GM21576 (cell line): Measurements from ENCODE around the gene MAB21L4.
"Not testable (repeated sequence)": the region's sequence is repeated elsewhere in the genome, so short reads cannot be mapped to it uniquely, and the experiment has no call there.

ENCODE experiments used
- ATAC-seq: cut with Tn5 transposase; IDR thresholded peaks from one replicate; pipeline ENCODE4 v1.9.1; 2021; ENCODE audit warnings: mild to moderate bottlenecking, moderate library complexity; ENCODE audit not compliant: unreplicated experiment

MAB21L4 gene

DNA sequence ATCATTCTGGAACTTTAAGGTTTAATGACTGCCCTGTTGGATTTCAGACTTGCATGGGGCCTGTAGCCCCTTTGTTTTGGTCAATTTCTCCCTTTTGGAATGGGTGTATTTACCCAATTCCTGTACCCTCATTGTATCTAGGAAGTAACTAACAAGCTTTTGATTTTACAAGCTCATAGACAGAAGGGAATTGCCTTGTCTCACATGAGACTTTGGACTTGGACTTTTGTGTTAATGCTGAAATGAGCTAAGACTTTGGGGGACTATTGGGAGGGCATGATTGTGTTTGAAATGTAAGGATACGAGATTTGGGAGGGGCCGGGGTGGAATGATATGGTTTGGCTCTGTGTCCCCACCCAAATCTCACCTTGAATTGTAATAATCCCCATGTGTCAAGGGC lies 49.6 kb downstream of the MAB21L4 start:
- ATAC-seq: not testable (repeated sequence)

DNA sequence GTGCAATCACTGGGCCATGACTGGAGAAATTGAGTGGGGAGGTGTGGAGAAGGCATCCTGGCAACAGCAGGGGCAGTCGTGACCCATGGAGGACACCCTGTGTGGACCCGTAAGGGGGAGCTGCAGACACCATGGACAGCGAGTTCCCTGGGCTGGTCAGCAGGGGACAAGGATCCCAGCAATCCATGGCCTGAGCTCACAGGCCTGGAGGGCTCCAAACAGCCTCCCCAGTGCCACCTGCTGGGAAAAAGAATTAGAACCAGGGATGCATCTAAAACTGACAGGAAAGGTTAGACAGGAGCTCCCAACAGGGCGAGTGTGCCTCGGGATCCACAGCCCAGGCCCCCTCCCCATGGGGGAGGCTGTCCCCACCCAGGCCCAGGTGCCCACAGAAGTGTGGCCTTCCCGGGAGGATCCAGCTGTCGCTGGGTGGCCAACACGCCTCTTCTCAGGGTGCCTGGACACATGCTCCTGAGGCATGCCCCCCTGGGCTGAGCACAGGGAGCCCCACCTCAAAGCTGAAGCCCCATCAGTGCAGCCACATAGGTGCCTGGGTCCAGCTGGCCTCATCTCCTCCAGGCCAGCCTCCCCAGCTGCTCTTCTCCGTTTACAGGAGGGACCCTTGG lies 55.4 kb downstream of the MAB21L4 start:
- no peak for ATAC-seq

DNA sequence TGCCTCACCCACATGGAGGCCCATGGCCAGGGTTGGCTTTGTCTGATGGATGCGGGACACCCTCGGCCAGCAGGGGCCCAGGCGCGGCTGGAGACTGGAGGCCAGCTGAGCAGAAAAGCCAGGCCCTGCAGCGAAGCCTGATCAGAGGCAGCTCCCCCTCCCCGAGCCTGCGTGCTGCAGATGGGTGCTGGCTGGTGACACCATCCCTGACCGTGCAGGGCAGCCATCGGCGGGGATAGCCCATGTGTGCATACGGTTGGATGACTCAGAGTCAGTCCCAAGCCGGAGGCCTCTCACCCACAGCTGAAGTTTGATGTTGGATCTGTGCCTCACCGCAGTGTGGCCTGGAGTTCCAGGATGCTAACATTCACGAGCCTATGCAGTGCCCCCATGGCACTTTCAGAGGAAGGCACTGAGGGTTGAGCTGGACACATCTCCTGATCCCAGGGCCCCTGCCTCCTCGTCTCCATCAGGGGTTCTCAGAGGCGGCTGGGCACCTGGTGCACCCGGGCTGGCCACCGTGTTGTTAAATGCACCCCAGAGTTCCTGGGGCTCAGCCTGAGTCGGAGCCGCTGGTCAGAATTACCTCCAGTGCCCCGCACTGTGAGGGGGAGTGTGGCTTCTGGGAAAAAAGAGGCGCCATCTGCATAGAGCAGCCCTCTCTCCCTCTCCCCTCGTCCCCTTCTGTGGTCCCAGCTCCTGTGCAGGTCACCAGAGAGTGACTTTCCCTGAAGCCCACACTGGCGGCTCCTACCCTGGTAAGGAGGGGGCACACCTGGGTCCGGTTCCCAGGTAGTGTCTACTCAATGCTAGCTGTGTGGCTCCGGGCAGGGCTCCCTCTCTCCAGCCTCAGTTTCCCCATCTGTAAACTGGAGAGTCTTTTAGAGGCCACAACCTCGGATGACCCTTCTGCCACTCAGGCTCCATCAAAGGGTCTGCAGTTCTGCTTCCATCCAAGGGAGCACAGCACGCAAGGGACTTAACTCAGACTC lies 56.5 kb downstream of the MAB21L4 start:
- no peak for ATAC-seq

DNA sequence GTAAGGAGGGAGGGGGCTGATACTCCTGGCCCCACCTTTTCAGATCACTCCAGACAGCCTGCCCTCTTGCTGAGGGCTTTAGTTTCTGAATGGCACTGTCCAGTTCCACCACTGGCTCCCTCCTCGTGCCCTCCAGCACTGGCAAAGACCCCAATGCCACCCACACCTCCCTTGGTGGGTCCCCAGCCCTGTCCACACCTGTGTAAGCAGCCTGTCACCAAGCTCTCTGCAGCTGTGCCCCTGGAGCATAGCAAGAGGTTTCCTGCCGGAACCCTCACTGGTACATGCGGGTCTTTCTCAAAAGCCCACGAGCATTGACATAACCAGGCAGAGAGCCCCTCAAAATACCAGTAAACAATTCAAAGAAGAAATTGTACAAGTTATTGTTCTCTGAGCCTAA lies 58.3 kb downstream of the MAB21L4 start:
- ATAC-seq: no peak

DNA sequence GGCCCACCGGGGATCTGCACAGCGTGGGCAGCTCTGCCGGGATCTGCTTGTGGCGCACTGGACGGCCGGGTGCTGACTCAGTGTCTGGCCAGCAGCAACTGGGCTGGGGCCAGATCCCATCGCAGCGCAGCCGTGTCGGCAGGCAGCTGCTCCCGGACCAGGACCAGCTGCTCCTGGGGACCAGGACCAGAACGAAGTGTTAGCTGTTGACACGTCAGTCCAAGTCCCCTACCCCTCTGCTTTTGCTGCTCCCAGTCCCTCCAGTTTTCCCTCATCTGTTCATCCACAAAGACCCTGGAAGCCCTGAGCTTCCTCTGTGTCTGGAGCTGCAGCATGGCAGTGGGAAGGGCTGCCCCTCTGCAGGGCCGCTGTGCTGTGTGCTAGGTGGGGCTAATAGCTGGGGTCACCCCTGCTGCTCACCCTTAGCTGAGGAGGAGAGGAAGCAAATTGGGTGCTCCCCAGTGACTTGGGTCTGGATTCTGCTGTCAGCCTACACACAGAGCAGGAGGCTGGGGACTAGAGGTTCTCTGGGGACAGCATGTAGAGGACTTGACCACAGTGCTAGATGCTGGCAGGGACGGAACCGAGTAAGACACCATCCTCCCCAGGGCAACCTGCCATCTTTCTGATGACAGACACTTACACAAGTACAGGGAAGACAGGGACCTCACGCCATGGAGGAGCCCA lies 59.0 kb downstream of the MAB21L4 start:
- no peak for ATAC-seq
